HL-60 (cell line): ENCODE measurements around the gene TMEM130.
A peak's percentile ranks its signal among the peaks of the same experiment; 100 is the strongest.
"Not testable (repeated sequence)": the region's sequence is repeated elsewhere in the genome, so short reads cannot be mapped to it uniquely, and the experiment has no call there.

Experiments used
- DNase-seq, 2 experiments: peaks; one replicate each; pipeline ENCODE4 v3.0.0-alpha.2; 2010 to 2020; ENCODE audit warnings: low read depth in 1 of 2, low spot score in 1 of 2
- H3K27ac ChIP-seq: fragments of 250-450 bp; sonication (Bioruptor Pico); replicated peaks from 2 replicates; pipeline ENCODE4 v1.5.1; 2020; ENCODE audit warnings: mild to moderate bottlenecking, moderate library complexity
- H3K27me3 ChIP-seq: fragments of 250-450 bp; sonication (Bioruptor Pico); 2 replicates; pipeline ENCODE4 v1.5.1; 2021; ENCODE audit warnings: mild to moderate bottlenecking, moderate library complexity; ENCODE audit not compliant: insufficient read depth, poor library complexity, severe bottlenecking
- H3K4me3 ChIP-seq: replicated peaks from 2 replicates; pipeline ENCODE4 v1.5.1; 2011; ENCODE audit warnings: mild to moderate bottlenecking, control low read depth, low read length; ENCODE audit not compliant: insufficient read depth
- CTCF ChIP-seq: IDR thresholded peaks from one replicate; pipeline ENCODE4 v1.5.1; 2011; ENCODE audit warnings: low read length, control low read depth, inconsistent platforms; ENCODE audit not compliant: insufficient read depth
- GABPA ChIP-seq: IDR thresholded peaks from 2 replicates; pipeline ENCODE4 v1.6.1; 2012; ENCODE audit warnings: low read depth
- POLR2AphosphoS5 ChIP-seq: IDR thresholded peaks from 2 replicates; pipeline ENCODE4 v1.6.1; 2012; ENCODE audit warnings: low read depth
- REST ChIP-seq: IDR thresholded peaks from 2 replicates; pipeline ENCODE4 v1.6.1; 2012; ENCODE audit warnings: low read depth; ENCODE audit not compliant: insufficient replicate concordance
- SPI1 ChIP-seq: IDR thresholded peaks from 2 replicates; pipeline ENCODE4 v1.6.1; 2012; ENCODE audit warnings: low read depth, mild to moderate bottlenecking, borderline replicate concordance

Gene TMEM130

GRCh38 chr7:98875501-98875900 is 5.7 kb upstream of the TMEM130 start:
- TF ChIP-seq CTCF (no peak), POLR2AphosphoS5 (no peak), REST (no peak), SPI1 (no peak), GABPA (no peak)
- H3K4me3 ChIP-seq, result no peak overlapping the region
- H3K27me3 ChIP-seq, result no peaks in the 10 kb centered on the region
- no peak for DNase-seq
- no peak overlapping the region for H3K27ac ChIP-seq

- Histone ChIP-seq H3K27me3 (no peaks in the 10 kb centered on the region), H3K4me3 (no peak overlapping the region), H3K27ac (no peak overlapping the region)
- no peak for DNase-seq
- TF ChIP-seq CTCF (no peak), REST (no peak), SPI1 (no peak), GABPA (no peak), POLR2AphosphoS5 (no peak)
Measured at GRCh38 chr7:98874942-98875341, 5.1 kb upstream of the TMEM130 start.

GRCh38 chr7:98873610-98874009 is 3.8 kb upstream of the TMEM130 start:
- not testable (repeated sequence) for H3K27ac ChIP-seq, DNase-seq, H3K4me3 ChIP-seq
- peaks cover 11% of the 10 kb centered on the region for H3K27me3 ChIP-seq

GRCh38 chr7:98872328-98872924 is 2.6 kb upstream of the TMEM130 start:
- Histone ChIP-seq H3K27ac (no peak overlapping the region), H3K27me3 (peaks cover 14% of the 10 kb centered on the region), H3K4me3 (no peak overlapping the region)
- DNase-seq, result peak in 1 of 2 experiments; percentile 55
- TF ChIP-seq CTCF, result peak; percentile 30
- peak; percentile 55 for TF ChIP-seq REST
- no peak for TF ChIP-seq POLR2AphosphoS5
